OCI-M2 (cell line): ENCODE results near the gene PSMB7.

ENCODE experiments used
- DNase-seq: peaks from one replicate; lab custom pipeline; 2025; ENCODE audit not compliant: unreplicated experiment; lab: John Stamatoyannopoulos, UW

The PSMB7 gene

GRCh38 chr9:124329206-124329792 is 85.9 kb downstream of the PSMB7 start:
- no peak for DNase-seq

DNA sequence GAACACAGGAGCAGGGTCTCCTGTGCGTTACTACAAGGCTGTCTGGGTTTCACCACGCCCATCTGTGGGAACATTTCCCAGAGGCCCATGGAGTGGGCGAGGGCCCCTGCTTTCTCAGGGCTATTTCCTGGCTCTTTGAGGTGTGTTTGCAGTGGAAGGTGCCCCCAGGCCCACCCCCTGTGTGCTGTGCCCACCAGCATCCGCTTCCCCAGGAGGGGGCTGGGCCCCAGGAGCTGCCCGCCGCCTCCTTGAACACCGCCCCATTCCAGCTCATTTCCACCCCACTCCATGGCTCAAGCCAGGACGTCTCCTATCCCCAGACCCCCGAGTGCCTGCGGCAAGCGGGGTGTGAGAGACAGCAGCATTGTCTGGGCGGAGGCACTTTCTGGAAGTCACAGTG is 87.0 kb downstream of the PSMB7 start:
- DNase-seq: no peak

- DNase-seq: no peak
Observed at GRCh38 chr9:124327491-124327890, 87.8 kb downstream of the PSMB7 start.

GRCh38 chr9:124326378-124326777 is 88.9 kb downstream of the PSMB7 start:
- no peak for DNase-seq

- DNase-seq: no peak
Observed at GRCh38 chr9:124325816-124326215, 89.4 kb downstream of the PSMB7 start.

GRCh38 chr9:124323904-124324303 is 91.3 kb downstream of the PSMB7 start:
- no peak for DNase-seq

DNA sequence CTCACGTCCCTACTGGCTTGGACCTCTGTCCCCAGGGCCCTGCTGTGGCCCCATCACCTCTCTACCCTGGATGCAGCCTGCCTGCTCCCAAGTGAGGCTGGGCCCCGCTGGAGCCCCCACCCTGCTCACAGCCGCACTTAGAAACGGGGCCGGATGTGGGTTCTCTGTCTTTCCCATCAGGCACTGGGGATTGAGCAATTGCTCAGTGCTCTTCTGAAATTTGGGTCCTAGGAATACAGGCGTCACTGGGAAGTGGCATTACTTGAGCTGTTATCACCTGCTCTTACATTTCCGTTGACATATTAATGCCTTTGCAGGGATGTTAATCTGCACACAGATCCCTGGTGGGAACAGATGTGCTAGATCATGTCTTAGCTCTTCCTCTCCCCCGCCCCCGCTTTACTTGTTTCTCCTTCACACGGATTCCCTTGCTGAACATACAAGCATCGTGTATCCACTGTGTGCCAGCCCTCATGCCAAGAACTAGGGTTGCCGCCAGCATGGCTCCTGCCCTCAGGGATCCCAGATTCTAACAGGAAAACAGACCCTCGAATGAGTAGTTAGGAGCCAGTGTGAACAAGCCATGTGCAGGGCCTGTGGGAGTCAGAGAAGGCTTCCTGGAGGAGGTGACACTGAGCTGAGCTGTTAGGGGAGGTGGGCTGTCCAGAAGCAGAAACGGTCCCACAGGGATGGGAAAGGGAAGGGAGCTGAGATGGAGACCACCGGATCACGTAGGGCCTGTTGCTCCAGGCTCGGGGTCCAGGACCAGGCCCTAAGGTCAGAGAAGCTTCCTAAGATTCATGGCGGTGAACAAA is 92.4 kb downstream of the PSMB7 start:
- no peak for DNase-seq

- no peak for DNase-seq
Observed at GRCh38 chr9:124321935-124322334, 93.3 kb downstream of the PSMB7 start.

- no peak for DNase-seq
Observed at GRCh38 chr9:124321416-124321815, 93.8 kb downstream of the PSMB7 start.

- DNase-seq: no peak
Observed at GRCh38 chr9:124320062-124320973, 94.9 kb downstream of the PSMB7 start.

GRCh38 chr9:124315882-124316281 is 99.4 kb downstream of the PSMB7 start:
- DNase-seq: no peak

- DNase-seq: no peak
Observed at GRCh38 chr9:124313940-124314339, 101.3 kb downstream of the PSMB7 start.

GRCh38 chr9:124312290-124313265 is 102.7 kb downstream of the PSMB7 start:
- no peak for DNase-seq

DNA sequence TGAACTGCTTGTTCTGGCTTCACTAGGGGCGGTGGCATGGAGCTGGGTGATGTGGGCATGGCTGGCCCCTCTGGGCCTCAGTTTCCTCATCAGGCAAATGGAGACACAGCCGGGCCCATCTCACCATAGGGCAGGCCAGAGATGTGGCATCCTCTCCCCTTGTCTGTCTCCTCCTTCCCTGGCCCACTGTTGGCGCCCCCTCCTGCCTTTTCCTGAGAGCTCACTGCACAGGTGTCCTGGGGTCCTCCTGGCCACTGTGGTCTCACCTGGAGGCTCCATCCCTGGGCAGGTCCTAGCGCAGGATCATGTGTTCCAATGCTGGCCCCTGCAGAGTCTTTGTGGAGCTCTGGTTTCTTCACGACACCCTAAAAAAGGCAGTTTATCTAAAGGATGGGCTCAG is 104.0 kb downstream of the PSMB7 start:
- no peak for DNase-seq

- DNase-seq: no peak
Observed at GRCh38 chr9:124309667-124310084, 105.6 kb downstream of the PSMB7 start.

GRCh38 chr9:124308606-124309491 is 106.4 kb downstream of the PSMB7 start:
- DNase-seq: no peak

GRCh38 chr9:124307379-124308030 is 107.7 kb downstream of the PSMB7 start:
- DNase-seq: no peak

- no peak for DNase-seq
Observed at GRCh38 chr9:124306098-124306735, 109.0 kb downstream of the PSMB7 start.
